Mesothelial cell of epicardium (in vitro differentiated cells): ENCODE results near the gene TMX2. TPM values are rescaled to one million over a fixed set of nuclear protein-coding genes. Genes with fewer than 3 reads are reported as not detected.

Experiments used
- DNase-seq, 2 experiments: peaks; one replicate each; pipeline ENCODE4 v3.0.0; 2021; ENCODE audit warnings: low spot score in 2 of 2; ENCODE audit not compliant: unreplicated experiment in 2 of 2
- H3K27ac Mint-ChIP-seq: 2 replicates; pipeline ENCODE4 v1.8.0; 2021; ENCODE audit warnings: mixed read lengths
- H3K27me3 Mint-ChIP-seq: 2 replicates; pipeline ENCODE4 v1.8.0; 2021; ENCODE audit warnings: low read depth, mixed read lengths
- H3K36me3 Mint-ChIP-seq: 2 replicates; pipeline ENCODE4 v1.8.0; 2021; ENCODE audit warnings: mixed read lengths
- H3K4me1 Mint-ChIP-seq: 2 replicates; pipeline ENCODE4 v1.8.0; 2021; ENCODE audit warnings: mixed read lengths
- H3K4me3 Mint-ChIP-seq: 2 replicates; pipeline ENCODE4 v1.8.0; 2021; ENCODE audit warnings: mild to moderate bottlenecking, moderate library complexity, mixed read lengths
- H3K9me3 Mint-ChIP-seq: 2 replicates; pipeline ENCODE4 v1.8.0; 2021; ENCODE audit warnings: mixed read lengths
- CTCF ChIP-seq: fragments of 200-600 bp; sonication (generic); IDR thresholded peaks from one replicate; pipeline ENCODE4 v1.5.0; 2021; ENCODE audit warnings: antibody characterized with exemption; ENCODE audit not compliant: unreplicated experiment
- total RNA-seq: library from RNA; stranded (reverse); gene quantifications from 3 replicates; pipeline ENCODE4 v1.2.1, GENCODE V29; 2021

The TMX2 gene
- total RNA-seq, 1 donor from 2014 or later: 62.8 TPM

- Mint-ChIP-seq H3K27ac (peak overlapping the region; percentile 99), H3K4me3 (peak overlapping the region; percentile 50), H3K9me3 (no peaks in the 10 kb centered on the region), H3K4me1 (peaks cover 75% of the 10 kb centered on the region), H3K27me3 (no peaks in the 10 kb centered on the region), H3K36me3 (peaks cover 2% of the 10 kb centered on the region)
- no peak for TF ChIP-seq CTCF
- DNase-seq: no peak
Observed at GRCh38 chr11:57781529-57781943, 69.1 kb downstream of the TMX2 start.

GRCh38 chr11:57785072-57785471 is 72.7 kb downstream of the TMX2 start:
- Mint-ChIP-seq H3K4me1 (peaks cover 62% of the 10 kb centered on the region), H3K27me3 (no peaks in the 10 kb centered on the region), H3K9me3 (no peaks in the 10 kb centered on the region), H3K36me3 (peaks cover 5% of the 10 kb centered on the region), H3K4me3 (no peak overlapping the region), H3K27ac (peak overlapping the region; percentile 89)
- TF ChIP-seq CTCF: no peak
- no peak for DNase-seq

GRCh38 chr11:57786436-57786835 is 74.0 kb downstream of the TMX2 start:
- no peak for DNase-seq
- Mint-ChIP-seq H3K27me3 (no peaks in the 10 kb centered on the region), H3K27ac (peak overlapping the region; percentile 94), H3K4me1 (peaks cover 48% of the 10 kb centered on the region), H3K9me3 (no peaks in the 10 kb centered on the region), H3K36me3 (peaks cover 12% of the 10 kb centered on the region), H3K4me3 (no peak overlapping the region)
- TF ChIP-seq CTCF: no peak

GRCh38 chr11:57787006-57787604 is 74.7 kb downstream of the TMX2 start:
- H3K4me3 Mint-ChIP-seq: no peak overlapping the region
- peaks cover 19% of the 10 kb centered on the region for H3K36me3 Mint-ChIP-seq
- no peak for TF ChIP-seq CTCF
- no peaks in the 10 kb centered on the region for H3K9me3 Mint-ChIP-seq
- H3K27ac Mint-ChIP-seq: peak overlapping the region; percentile 91
- H3K4me1 Mint-ChIP-seq: peaks cover 44% of the 10 kb centered on the region
- H3K27me3 Mint-ChIP-seq: no peaks in the 10 kb centered on the region
- DNase-seq: no peak

- Mint-ChIP-seq H3K36me3 (peaks cover 21% of the 10 kb centered on the region), H3K9me3 (no peaks in the 10 kb centered on the region), H3K4me3 (no peak overlapping the region), H3K27me3 (no peaks in the 10 kb centered on the region), H3K27ac (peak overlapping the region; percentile 91), H3K4me1 (peaks cover 41% of the 10 kb centered on the region)
- TF ChIP-seq CTCF: no peak
- no peak for DNase-seq
Observed at GRCh38 chr11:57787920-57788702, 75.7 kb downstream of the TMX2 start.
